Motor neuron (in vitro differentiated cells): ENCODE measurements around the gene KLHL8. TPM values are rescaled to one million over a fixed set of nuclear protein-coding genes. Genes with fewer than 3 reads are reported as not detected.

Source experiments
- ATAC-seq, 8 experiments: fragments of 200-7000 bp; cut with Tn5 transposase; replicated peaks in 6 of 8; 2 replicates each; pipeline ENCODE4 v1.8.0; 2021; ENCODE audit warnings: mild to moderate bottlenecking in 8 of 8, moderate library complexity in 8 of 8
- H3K27ac ChIP-seq, 2 donors: fragments of 250-450 bp; sonication (Bioruptor Pico); 2 replicates each; pipeline ENCODE4 v1.9.0; 2021; ENCODE audit warnings: antibody characterized with exemption in 2 of 2, mild to moderate bottlenecking in 2 of 2, moderate library complexity in 1 of 2
- H3K4me1 ChIP-seq, 2 donors: fragments of 250-450 bp; sonication (Bioruptor Pico); replicated peaks in 1 of 2; 2 replicates each; pipeline ENCODE4 v1.6.1; 2021; ENCODE audit warnings: antibody characterized with exemption in 2 of 2, mild to moderate bottlenecking in 2 of 2, moderate library complexity in 1 of 2
- H3K4me3 ChIP-seq, 5 donors: fragments of 250-450 bp; sonication (Bioruptor Pico); 2 replicates each; pipeline ENCODE4 v1.9.0; 2021; ENCODE audit warnings: antibody characterized with exemption in 5 of 5, mild to moderate bottlenecking in 5 of 5, moderate library complexity in 4 of 5
- WGBS, 10 experiments: fragments of 450-650 bp; shearing (Covaris generic); methylation state at CpG; one replicate each; pipeline ENCODE4 v1.0.0; 2022; 5-methylcytosine and 5-hydroxymethylcytosine counted together
- in situ Hi-C, 9 experiments: fragments of 400-800 bp; cut with MboI; loops; one replicate each; pipeline ENCODE4 v1.15.0; 2021; ENCODE audit warnings: low sequenced_read_pairs in 9 of 9, low pct_unique_long_range_greater_than_20kb in 2 of 9; ENCODE audit not compliant: unreplicated experiment in 9 of 9
- total RNA-seq, 8 experiments: library from RNA; unstranded; fragments of 300-600 nt; gene quantifications; 2 replicates each; pipeline versions ENCODE4 v1.2.3 to v1.2.4, GENCODE V29; 2022

The KLHL8 gene
- total RNA-seq, 8 experiments from 2014 or later: 4.8 to 17.3 (median 12.7) TPM

DNA sequence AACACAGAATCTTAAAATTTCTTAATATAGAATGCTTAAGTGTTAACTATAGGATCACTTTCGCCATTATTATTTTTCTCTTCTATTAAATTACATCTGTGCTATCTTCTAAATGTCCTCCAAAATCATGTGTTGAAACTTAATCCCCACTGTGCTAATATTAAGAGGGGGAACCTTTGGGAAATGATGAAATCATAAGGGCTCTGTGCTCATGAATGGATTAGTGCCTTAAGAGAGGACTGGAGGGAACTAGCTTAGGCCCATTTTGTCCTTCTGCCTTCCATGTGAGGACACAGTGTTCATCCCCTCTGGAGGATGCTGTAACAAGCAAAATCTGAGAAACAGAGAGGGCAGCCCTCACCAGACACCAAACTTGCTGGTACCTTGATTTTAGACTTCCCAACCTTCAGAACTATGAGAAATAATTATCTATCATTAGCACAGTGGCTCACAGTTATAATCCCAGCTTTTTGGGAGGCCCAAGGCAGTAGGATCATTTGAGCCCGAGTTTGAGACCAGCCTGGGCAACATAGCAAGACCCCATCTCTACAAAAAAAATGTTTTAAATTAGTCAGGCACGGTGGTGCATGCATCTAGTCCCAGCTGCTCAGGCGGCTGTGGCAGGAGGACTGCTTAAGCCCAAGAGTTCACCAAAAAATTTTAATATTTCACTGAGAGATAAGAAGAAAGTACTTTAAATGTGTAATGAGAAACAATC, 26.3 kb downstream of the KLHL8 start:
- in situ Hi-C loops: no loop called here
- no peak for ATAC-seq
- H3K4me3 ChIP-seq: no peak overlapping the region
- H3K27ac ChIP-seq: no peak overlapping the region
- 80 to 100% (median 89%) methylated on average over 1 to 4 of the region's 4 CpGs for WGBS, 10 experiments
- H3K4me1 ChIP-seq: no peaks in the 10 kb centered on the region

DNA sequence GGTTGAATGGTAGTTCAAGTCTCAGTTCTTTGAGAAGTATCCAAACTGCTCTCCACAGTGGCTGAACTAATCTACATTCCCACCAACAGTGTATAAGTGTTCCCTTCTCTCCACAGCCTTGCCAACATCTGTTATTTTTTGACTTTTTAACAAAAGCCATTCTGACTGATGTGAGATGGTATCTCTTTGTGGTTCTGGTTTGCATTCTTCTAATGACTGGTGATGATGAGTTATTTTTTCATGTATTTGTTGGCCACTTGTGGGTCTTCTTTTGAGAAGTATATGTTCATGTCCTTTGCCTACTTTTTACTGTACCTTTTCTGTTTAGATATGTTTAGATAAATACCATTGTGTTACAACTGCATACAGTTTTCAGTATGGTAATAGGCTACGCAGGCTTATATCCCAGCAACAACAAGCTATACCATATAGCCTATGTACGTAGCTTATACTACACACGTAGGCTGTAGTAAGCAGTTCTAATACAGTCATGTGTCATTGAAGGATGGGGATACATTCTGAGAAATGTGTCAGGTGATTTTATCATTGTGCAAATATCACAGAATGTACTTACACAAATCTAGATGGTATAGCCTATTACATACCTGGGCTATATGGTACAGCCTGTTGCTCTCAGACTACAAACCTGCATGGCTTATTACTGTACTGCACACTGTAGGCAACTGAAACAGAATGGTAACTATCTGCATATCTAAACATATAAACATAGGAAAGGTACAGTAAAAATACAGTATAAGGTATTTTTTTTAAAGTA, 28.1 kb downstream of the KLHL8 start:
- no peak overlapping the region for H3K27ac ChIP-seq
- ATAC-seq: no peak
- 89 to 100% (median 100%) methylated on average over 2 to 3 of the region's 3 CpGs; no CpG with 5 or more reads in 4 of the 10 experiments for WGBS, 10 experiments
- H3K4me3 ChIP-seq: no peak overlapping the region
- H3K4me1 ChIP-seq: no peaks in the 10 kb centered on the region
- in situ Hi-C loops: no loop called here

DNA sequence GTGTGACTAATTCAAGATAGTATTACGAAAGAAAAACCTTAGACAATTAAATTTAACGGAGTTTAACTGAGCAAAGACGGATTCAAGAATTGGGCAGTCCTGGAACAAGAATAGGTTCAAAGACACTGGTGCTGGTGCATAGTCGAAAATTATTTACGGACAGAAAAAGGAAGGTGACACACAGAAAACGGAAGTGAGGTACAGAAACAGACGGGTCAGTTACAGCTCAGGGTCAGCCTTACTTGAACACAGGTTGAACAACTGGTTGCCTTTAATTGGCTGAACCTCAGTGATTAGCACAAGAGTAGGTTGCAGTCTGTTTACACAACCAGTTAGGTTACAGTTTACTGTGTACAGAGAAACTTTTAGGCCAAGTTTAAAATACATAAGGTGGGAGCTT, 31.5 kb downstream of the KLHL8 start:
- H3K4me1 ChIP-seq: no peaks in the 10 kb centered on the region

DNA sequence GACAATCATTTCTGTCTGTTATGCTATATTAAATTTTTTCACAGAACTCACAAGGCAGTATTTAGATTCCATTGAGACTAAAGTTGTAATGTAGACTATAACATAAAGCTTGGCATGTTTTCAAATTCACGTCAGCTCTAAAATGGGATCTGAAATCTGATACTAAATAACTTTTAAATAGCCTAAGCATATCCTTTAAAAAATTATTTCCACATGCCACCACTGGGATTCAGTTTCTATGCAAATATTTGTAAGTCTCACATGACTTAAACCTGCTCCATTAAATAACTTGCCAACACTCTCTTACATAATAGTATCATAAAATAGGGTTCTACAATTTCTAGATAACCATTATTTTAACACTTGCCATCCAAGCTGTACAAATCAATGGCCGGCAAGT, 32.4 kb downstream of the KLHL8 start:
- ATAC-seq: peak in 3 of 8 experiments; percentile 34 to 68 (median 61)
- in situ Hi-C loops: no loop called here
- Histone ChIP-seq H3K27ac (no peak overlapping the region), H3K4me1 (no peaks in the 10 kb centered on the region), H3K4me3 (no peak overlapping the region)
- 29 to 100% (median 94%) methylated on average over 1 to 2 of the region's 2 CpGs for WGBS, 10 experiments

More for the DNA sequence above, 31.5 kb downstream of the KLHL8 start:
- H3K27ac ChIP-seq: no peak overlapping the region
- no peak overlapping the region for H3K4me3 ChIP-seq
- in situ Hi-C loops: no loop called here
- WGBS, 10 experiments: 82 to 100% (median 93%) methylated on average over 3 to 7 of the region's 7 CpGs; no CpG with 5 or more reads in 1 of the 10 experiments
- ATAC-seq: no peak

DNA sequence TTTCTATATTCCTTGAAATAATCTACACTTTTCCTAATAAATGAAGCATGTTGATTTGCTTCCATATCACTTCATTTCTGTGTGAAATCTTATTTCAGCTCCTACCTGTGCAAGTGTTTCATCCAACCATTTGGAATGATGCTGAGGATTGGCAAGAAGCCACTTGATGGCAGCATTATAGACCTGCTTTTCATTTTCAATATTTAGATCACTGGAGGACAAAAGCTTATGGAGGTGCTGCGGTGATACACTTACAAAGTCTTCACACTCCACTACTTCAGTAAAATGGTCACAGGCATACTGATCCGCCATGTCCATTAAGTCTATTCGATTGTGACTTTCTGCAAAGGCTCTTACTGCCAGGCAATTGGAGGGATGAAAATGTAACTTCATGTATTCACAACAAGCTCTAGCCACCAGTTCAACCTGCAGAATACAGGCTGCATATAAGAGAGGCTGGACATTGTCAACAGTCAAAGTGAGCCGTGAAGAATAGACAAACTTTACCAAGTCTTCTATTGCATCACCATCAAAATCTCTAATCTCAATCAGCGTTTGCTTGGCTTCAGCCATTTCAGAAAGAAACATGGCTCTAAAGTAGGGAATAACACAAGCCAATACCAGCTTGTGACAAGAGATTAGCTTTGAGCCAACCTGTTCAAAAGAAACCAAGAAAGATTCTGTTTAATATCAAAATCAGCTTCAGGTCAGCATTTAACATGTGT, 35.1 kb downstream of the KLHL8 start:
- H3K4me3 ChIP-seq: no peak overlapping the region
- H3K4me1 ChIP-seq: no peaks in the 10 kb centered on the region
- no peak overlapping the region for H3K27ac ChIP-seq
- ATAC-seq: no peak
- in situ Hi-C loops: no loop called here
- WGBS, 10 experiments: 90 to 100% (median 94%) methylated on average over 1 to 5 of the region's 5 CpGs; no CpG with 5 or more reads in 2 of the 10 experiments

DNA sequence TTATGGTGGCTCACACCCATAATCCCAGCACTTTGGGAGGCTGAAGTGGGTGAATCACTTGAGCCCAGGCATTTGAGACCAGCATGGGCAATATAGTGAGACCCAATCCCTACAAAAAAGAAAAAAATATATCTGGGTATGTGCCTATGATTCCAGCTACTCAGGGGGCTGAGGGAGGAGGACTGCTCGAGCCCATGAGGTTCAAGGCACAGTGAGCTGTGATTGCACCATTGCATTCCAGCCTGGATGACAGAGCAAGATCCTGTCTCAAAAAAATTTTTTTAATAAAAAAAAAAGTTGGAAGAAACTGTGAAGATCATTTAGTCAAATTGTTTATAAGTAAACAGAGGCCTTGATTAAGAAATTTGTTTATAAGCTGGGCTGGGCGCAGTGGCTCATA, 39.7 kb downstream of the KLHL8 start:
- Histone ChIP-seq H3K27ac (no peak overlapping the region), H3K4me3 (no peak overlapping the region), H3K4me1 (no peaks in the 10 kb centered on the region)
- in situ Hi-C loops: no loop called here
- 25 to 100% (median 92%) methylated on average over 1 to 2 of the region's 2 CpGs; no CpG with 5 or more reads in 3 of the 10 experiments for WGBS, 10 experiments
- no peak for ATAC-seq

DNA sequence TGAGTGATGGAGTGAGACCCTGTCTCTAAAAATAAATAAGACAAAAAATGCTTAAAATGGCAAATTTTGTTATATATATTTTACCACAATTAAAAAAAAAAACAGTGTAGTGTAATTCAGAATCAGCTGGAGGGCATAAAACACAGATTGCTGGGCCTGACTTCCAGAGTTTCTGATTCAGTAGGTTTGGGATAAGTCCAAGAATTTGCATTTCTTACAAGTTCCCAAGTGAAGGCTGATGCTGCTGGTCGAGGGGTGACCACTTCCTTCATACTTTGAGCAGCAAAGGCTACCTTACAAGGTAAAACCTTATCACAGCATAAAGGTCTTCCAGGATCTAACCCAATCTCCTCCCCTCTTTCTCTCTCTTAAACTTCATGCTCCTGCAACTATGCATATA, 40.7 kb downstream of the KLHL8 start:
- 20 to 80% (median 65%) methylated on average over 1 of the region's 1 CpG; no CpG with 5 or more reads in 2 of the 10 experiments for WGBS, 10 experiments
- Histone ChIP-seq H3K4me1 (no peaks in the 10 kb centered on the region), H3K4me3 (no peak overlapping the region), H3K27ac (no peak overlapping the region)
- no peak for ATAC-seq
- in situ Hi-C loops: no loop called here

DNA sequence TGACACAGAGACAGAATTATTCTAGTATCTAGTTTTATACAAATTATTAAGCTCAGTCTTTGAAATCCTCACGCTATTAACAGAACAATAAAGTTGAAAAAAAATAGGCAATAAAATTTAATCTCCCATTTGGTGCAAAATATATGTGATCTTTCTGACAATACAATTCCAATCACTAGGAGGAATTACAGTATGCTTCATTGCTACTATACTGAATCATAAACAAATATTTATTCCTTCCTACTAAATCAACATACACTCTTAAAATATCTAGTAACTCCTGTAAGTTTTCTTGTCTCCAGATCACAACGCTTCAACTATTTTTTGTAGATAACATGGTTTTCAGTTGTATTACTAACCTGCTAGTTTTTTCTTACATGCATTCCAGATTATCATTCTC, 45.7 kb downstream of the KLHL8 start:
- H3K4me1 ChIP-seq: no peaks in the 10 kb centered on the region
- 89 to 100% (median 100%) methylated on average over 1 to 2 of the region's 2 CpGs for WGBS, 10 experiments
- no peak overlapping the region for H3K4me3 ChIP-seq
- in situ Hi-C loops: no loop called here
- no peak for ATAC-seq
- no peak overlapping the region for H3K27ac ChIP-seq

DNA sequence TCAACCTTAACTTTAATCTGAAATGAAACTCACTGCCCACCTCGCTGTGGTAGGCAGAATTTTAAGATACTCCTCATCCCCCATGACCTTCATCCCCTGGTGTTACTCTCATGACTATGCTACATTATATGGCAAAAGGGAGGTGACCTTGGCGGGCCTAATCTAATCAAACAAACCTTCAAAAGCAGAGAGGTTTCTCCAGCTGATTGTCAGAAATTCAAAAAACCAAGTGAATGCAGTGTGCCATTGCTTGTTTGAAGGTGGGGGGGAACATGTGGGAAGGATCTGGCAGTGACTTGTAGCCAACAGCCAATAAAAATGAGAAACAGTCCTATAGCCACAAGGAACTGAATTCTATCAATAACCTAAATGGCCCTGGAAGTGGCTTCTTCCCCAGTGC, 48.5 kb downstream of the KLHL8 start:
- no peaks in the 10 kb centered on the region for H3K4me1 ChIP-seq
- no peak for ATAC-seq
- no peak overlapping the region for H3K4me3 ChIP-seq
- H3K27ac ChIP-seq: no peak overlapping the region
- 67 to 100% (median 94%) methylated on average over 1 to 2 of the region's 2 CpGs; no CpG with 5 or more reads in 2 of the 10 experiments for WGBS, 10 experiments
- in situ Hi-C loops: no loop called here

DNA sequence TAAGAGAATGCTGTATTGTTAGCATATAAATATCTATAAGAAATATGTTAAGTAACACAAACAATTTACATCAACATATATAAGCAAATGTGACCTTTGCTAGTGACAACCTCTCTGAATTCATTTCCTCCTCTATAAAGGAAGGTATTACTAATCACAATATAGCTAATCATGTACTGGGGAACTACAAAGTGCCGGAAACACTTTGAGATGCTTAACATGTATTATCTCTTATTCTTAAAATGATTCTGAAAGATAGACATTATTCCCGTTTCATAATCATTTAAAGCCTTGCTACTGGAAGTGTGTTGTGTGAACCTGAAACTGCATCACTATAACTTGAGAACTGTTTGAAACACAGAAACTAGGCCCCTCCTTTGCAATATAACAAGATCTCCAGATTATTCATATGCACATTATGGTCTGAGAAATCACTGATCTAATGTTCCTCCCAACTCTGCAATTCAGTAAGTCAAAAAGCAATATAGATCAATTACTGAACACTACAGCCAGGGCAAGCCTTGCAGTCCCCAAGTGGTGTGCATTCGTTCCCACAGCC, 54.0 kb downstream of the KLHL8 start:
- in situ Hi-C loops: no loop called here
- H3K27ac ChIP-seq: no peak overlapping the region
- no peak overlapping the region for H3K4me3 ChIP-seq
- WGBS, 10 experiments: 82 to 100% (median 100%) methylated on average over 1 to 3 of the region's 3 CpGs; no CpG with 5 or more reads in 1 of the 10 experiments
- ATAC-seq: peak in 1 of 8 experiments; percentile 18
- H3K4me1 ChIP-seq: no peaks in the 10 kb centered on the region

DNA sequence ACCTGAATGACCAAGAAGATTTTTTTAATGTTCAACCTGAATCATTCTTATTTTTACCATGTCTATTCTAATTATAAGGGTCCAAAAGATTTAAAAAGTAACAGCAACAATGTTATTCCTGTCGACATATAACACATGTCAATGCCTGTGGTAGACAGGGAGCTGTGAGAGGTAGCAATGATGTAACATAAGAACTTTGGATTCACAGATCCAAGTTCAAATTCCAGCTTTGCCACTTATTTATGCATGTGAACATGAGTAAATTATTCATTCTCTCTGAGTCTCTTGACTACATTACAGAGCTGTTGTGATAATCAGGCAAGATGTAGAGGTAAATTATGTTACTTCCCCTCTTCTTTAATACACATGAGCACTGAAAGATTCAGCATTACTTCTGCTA, 54.5 kb downstream of the KLHL8 start:
- Histone ChIP-seq H3K4me1 (no peaks in the 10 kb centered on the region), H3K4me3 (no peak overlapping the region), H3K27ac (no peak overlapping the region)
- in situ Hi-C loops: no loop called here
- ATAC-seq: peak in 2 of 8 experiments; percentile 19 to 50
- WGBS, 10 experiments: 83 to 100% (median 100%) methylated on average over 1 of the region's 1 CpG; no CpG with 5 or more reads in 4 of the 10 experiments

DNA sequence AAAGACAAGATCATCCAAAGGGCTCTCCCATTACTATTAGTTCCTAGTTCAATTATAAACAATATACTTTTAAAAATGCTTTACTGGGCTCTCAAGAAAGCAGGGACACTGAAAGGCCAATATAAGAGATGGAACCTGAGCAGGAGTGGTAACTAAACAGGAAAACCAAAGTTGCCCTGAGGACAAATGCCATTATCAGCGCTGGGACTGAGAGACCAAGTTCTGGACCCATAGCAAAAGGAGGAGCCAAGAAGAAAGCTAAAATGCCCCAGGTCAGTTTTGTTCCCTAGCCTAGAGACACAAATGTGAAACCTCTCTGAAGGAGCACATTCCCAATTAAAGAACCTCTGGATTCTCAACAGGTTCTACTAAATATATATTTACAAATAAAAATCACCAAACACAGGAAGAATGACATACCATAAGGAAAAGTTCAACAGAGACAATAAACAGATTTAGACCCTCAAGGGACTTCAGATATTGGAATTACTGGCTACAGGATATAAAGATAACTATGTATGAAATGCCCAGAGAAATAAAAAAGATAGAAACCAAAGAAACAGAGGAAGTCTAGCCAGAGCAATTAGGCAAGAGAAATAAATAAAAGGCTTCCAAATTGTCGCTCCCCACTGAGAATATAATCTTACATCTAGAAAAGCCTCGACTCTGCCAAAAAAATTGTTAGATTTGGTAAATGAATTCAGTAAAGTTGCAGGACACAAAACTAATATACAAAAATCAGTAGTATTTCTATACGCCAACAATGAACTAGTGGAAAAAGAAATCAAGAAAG, 67.1 kb downstream of the KLHL8 start:
- in situ Hi-C loops: no loop called here
- 58 to 100% (median 95%) methylated on average over 1 to 4 of the region's 4 CpGs for WGBS, 10 experiments
- Histone ChIP-seq H3K4me1 (no peaks in the 10 kb centered on the region), H3K27ac (no peak overlapping the region), H3K4me3 (no peak overlapping the region)
- ATAC-seq: no peak
